Activated CD4-positive, alpha-beta T cell treated with anti-CD3 and anti-CD28 coated beads for 36 hours (primary cell): ENCODE data around the gene ZNF14. TPM values are rescaled to one million over a fixed set of nuclear protein-coding genes. Genes with fewer than 3 reads are reported as not detected.

Source experiments
- ATAC-seq: fragments of 200-7000 bp; cut with Tn5 transposase; one replicate; pipeline ENCODE4 v1.10.0; 2021; ENCODE audit warnings: mild to moderate bottlenecking, moderate library complexity
- CTCF ChIA-PET: fragments of 350-600 bp; sonication (Branson Sonifier 250); formaldehyde crosslinking; loops from one replicate; lab custom pipeline; 2021; ENCODE audit warnings: antibody characterized with exemption; lab: Charles Lee
- POLR2A ChIA-PET: fragments of 350-600 bp; sonication (Branson Sonifier 250); formaldehyde crosslinking; loops from one replicate; lab custom pipeline; 2021; ENCODE audit warnings: antibody characterized with exemption, inconsistent platforms; lab: Charles Lee
- DNase-seq: peaks from one replicate; pipeline ENCODE4 v3.0.0-alpha.2; 2020
- H3K27ac Mint-ChIP-seq: one replicate; pipeline ENCODE4 v1.8.0; 2021; ENCODE audit warnings: mixed read lengths
- H3K27me3 Mint-ChIP-seq: one replicate; pipeline ENCODE4 v1.8.0; 2021; ENCODE audit warnings: mixed read lengths
- H3K36me3 Mint-ChIP-seq: one replicate; pipeline ENCODE4 v1.8.0; 2021; ENCODE audit warnings: low read depth, mixed read lengths
- H3K4me1 Mint-ChIP-seq: one replicate; pipeline ENCODE4 v1.8.0; 2021; ENCODE audit warnings: mixed read lengths
- H3K4me3 Mint-ChIP-seq: one replicate; pipeline ENCODE4 v1.8.0; 2021; ENCODE audit warnings: mild to moderate bottlenecking, moderate library complexity, mixed read lengths
- H3K9me3 Mint-ChIP-seq: one replicate; pipeline ENCODE4 v1.8.0; 2021; ENCODE audit warnings: low read depth, mixed read lengths
- intact Hi-C, 2 experiments: fragments of 100-400 bp; cut with DNase I in 1 of 2; cut with micrococcal nuclease in 1 of 2; formaldehyde crosslinking; loops; one replicate each; pipeline versions ENCODE4 v1.14.2 to v1.15.1; 2022 to 2024; cut with DNase I, micrococcal nuclease
- total RNA-seq, 2 experiments: library from RNA; stranded (reverse); gene quantifications; one replicate each; pipeline ENCODE4 v1.2.3, GENCODE V29; 2021

The ZNF14 gene
- total RNA-seq, 2 experiments from 2014 or later: 9.2 TPM

DNA sequence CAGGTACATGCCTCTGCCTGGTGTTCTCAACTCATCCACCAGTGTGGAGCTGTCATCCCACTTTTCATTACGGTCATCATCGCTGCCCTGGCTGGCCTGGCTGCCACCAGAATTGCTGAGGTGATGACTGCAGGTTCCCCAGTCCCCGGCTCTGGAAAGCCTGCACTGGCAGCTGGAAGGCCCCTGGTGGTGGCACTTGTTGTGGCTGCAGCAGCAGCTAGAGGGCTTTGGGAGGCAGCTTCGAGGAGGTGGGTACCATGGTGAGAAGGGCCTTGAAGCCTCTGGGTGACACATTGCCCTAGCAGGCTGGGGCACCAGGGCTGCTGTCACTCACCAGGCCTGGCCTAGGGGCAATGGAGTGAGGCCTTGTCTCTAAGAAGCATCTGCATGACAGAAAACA, 25.3 kb upstream of the ZNF14 start:
- Mint-ChIP-seq H3K4me3 (no peak overlapping the region), H3K9me3 (no peaks in the 10 kb centered on the region), H3K4me1 (no peaks in the 10 kb centered on the region), H3K27ac (no peak overlapping the region), H3K27me3 (no peaks in the 10 kb centered on the region), H3K36me3 (peaks cover 4% of the 10 kb centered on the region)
- ATAC-seq: no peak
- no peak for DNase-seq
- POLR2A ChIA-PET: no interaction called here
- CTCF ChIA-PET: interaction anchor here (0.8 to 1.0 kb wide), 2 partner anchors 25 to 61 kb away, joined by 3 read pairs; no protein-coding TSS in a partner anchor
- intact Hi-C loops: no loop called here

DNA sequence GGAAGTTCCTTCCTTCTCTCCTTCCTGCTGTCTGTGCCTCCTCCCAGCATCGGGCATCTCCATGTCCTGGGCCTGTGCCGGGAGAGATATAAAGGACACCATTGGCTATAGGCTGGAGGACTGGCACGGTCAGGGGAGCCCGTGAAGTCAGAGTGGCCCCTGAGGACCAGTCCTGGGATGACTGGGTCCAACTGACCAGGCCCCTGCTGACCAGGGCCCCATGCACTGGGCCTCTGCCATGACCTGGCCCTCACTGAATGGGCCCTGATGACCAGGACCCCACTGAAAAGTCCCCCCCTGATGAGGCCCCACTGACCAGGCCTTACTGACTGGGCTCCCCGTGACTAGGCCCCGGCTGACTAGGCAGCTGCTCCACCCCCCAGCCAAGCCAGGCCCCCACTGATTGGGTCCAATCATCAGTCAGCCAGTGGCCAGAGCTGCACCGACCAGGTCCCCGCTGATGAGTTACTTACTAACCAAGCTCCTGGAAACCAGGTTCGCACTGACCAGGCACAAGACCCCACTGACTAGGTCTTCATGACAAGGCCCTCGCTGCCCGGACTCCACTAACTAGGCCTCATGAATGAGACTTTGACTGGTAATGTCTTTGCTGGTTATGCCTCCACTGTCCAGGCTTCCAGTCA, 20.0 kb upstream of the ZNF14 start:
- no peak for ATAC-seq
- no peaks in the 10 kb centered on the region for H3K36me3 Mint-ChIP-seq
- H3K27ac Mint-ChIP-seq: no peak overlapping the region
- POLR2A ChIA-PET: interaction anchor here (0.6 kb wide), 1 partner anchor 14 kb away, joined by 4 read pairs; no protein-coding TSS in a partner anchor
- CTCF ChIA-PET: no interaction called here
- no peak overlapping the region for H3K4me3 Mint-ChIP-seq
- no peak for DNase-seq
- no peaks in the 10 kb centered on the region for H3K9me3 Mint-ChIP-seq
- H3K27me3 Mint-ChIP-seq: no peaks in the 10 kb centered on the region
- intact Hi-C loops: no loop called here
- no peaks in the 10 kb centered on the region for H3K4me1 Mint-ChIP-seq

DNA sequence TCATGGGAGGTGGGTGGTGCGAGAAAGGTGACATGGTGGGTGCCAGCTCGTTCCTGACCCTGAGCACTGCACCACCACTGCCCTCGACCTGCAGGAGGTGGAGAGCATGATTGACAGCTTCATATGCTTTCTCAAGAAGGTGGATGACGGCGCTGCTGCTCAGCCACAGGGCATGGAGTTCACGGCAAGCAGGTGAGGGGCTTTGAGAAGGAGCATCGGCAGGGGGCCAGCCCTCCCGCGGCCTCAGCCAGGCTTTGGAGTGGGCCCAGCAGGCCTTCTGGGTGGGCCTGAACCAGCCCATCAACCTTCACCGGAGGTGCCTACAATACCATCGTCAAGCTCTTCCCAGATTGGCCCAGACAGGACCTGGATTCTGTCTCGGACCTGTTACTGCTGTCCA, 18.9 kb upstream of the ZNF14 start:
- H3K9me3 Mint-ChIP-seq: no peaks in the 10 kb centered on the region
- H3K4me3 Mint-ChIP-seq: no peak overlapping the region
- CTCF ChIA-PET: interaction anchor here (0.6 kb wide), 1 partner anchor 212 kb away, joined by 3 read pairs; no protein-coding TSS in a partner anchor
- DNase-seq (no peak), ATAC-seq (no peak)
- intact Hi-C loops: no loop called here
- no peak overlapping the region for H3K27ac Mint-ChIP-seq
- no peaks in the 10 kb centered on the region for H3K36me3 Mint-ChIP-seq
- H3K4me1 Mint-ChIP-seq: no peaks in the 10 kb centered on the region
- no peaks in the 10 kb centered on the region for H3K27me3 Mint-ChIP-seq
- POLR2A ChIA-PET: interaction anchor here (0.6 kb wide), 1 partner anchor 15 kb away, joined by 4 read pairs; no protein-coding TSS in a partner anchor

DNA sequence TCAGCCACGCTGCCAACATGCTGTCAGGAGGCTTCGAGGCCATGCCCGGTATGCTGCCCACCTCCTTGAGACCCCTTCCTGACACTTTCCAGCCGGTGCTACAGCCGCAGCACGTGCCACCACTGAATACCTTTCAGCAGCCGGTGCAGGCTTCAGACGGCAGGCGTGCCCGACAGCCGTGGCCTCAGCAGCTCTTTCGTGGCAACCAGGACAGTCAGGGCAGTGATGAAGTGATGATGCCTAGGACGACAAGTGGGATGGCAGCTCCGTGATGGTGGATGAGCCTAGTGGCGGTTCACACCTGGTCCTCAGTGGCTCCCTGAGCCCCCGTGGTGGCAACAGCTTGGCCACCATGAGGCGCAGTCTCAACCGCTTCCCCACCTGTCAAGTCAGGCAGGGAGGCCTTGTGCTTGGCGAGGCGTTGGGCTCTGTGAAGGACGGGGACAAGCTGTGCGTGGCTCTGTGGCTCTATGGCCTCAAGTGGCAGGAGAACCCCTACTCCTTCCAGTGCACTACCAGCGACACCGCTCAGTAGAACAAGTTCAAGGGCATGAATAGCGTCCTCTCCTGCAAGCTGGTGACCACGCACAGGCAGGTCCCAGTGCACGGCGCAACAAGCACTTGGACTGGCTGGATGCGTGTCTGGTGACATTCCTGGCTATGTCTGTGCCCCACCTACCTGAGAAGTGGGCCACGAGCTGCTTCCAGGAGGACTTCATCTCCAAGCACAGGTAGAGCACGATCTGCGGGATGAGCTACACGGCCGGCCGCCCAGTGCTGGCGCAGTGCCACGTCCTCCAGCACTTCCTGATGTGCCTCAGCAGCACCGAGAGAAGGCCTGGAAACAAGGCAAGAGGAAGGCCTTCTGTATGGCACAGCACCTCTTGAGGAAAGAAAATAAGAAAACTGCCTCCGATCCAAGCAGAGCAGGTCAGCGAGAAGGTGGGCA, 18.2 kb upstream of the ZNF14 start:
- intact Hi-C loops: no loop called here
- H3K4me3 Mint-ChIP-seq: no peak overlapping the region
- DNase-seq (no peak), ATAC-seq (no peak)
- ChIA-PET CTCF (no interaction called here), POLR2A (no interaction called here)
- no peaks in the 10 kb centered on the region for H3K4me1 Mint-ChIP-seq
- H3K27me3 Mint-ChIP-seq: no peaks in the 10 kb centered on the region
- H3K36me3 Mint-ChIP-seq: no peaks in the 10 kb centered on the region
- H3K9me3 Mint-ChIP-seq: no peaks in the 10 kb centered on the region
- no peak overlapping the region for H3K27ac Mint-ChIP-seq

DNA sequence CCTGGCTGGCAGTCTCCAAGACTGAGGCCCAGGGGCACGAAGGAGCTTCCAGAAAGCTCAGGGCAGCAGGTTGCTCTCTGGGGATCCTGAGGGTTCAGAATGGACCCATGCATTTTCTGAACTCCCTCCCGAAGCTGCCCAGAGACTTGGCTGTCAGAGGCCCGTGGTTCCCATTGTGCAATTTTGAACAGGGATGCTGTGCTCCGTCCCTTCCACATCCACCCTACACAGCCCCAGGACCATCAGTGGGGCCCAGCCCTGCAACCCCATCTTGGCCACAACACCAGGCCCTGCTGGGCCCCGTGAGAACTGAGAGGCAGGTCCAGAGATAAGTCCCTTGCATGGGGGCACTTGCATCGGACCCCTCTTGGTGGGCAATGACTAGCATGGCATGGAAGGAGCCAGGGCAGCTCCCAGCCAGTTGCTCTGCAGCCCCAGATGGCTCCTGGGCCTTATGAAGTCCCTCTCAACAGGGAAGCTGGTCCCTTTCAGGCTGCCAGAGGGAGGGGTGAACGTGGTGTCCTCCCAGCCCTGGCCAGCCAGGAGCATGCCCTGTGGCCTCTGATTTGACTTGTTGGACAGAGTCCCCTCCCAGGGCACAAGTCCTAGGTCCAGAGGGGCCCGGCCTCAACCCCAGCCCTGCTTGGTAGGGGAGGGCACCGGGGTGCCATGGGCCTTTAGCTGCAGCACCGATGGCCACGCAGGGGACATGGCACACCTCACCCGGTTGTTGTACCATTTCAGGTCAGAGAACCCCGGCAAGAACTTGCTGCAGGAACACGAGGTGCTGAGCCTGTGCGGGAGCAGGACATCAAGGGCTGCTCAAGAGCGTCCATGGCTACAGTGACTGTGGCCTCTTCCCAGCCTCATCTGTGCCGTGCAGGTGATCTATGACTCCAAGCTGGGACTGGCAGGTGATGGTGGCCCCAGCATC, 17.3 kb upstream of the ZNF14 start:
- Mint-ChIP-seq H3K36me3 (no peaks in the 10 kb centered on the region), H3K4me1 (no peaks in the 10 kb centered on the region)
- CTCF ChIA-PET: no interaction called here

DNA sequence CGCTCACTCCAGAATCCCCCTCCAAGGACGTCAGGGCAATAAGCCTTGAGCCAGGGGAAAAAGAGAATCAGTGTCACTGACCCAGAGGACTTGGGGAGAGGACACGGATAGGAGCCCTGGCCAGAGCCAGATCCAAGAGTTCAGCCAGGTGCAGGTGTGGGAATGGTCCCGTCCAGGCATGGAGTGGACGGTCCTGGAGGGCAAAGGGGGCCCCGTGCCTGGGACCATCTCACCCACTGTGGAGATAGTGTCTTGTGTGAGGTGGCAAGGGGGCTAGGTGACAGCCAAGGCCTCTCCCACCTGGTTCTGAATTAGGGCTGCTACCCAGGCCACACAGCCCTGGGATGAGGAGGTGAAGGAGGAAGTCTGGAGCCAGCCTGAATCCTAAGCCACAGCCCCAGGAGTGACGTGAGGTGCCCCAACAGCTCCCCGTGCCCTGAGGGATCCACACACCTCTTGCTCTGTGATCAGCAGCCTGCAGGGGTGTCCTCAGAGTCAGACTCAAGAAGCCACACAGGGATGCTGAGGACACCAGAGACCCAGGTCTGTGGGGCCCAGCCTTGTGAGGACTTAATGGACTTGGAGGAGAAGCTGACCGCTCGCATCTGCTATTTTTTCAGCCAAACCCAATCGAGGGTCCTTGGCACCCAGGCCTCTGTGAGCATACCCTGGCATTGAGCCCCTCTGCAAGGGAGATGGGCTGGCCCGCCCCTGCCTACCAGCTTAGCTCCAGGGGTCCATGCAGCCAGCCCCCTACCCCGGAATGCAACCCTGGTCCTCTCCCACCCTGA, 16.4 kb upstream of the ZNF14 start:
- Mint-ChIP-seq H3K27me3 (no peaks in the 10 kb centered on the region), H3K4me1 (no peaks in the 10 kb centered on the region), H3K36me3 (no peaks in the 10 kb centered on the region), H3K4me3 (no peak overlapping the region), H3K27ac (no peak overlapping the region), H3K9me3 (no peaks in the 10 kb centered on the region)
- ChIA-PET POLR2A (no interaction called here), CTCF (no interaction called here)
- DNase-seq (no peak), ATAC-seq (no peak)
- intact Hi-C loops: no loop called here

More for the DNA sequence above, 17.3 kb upstream of the ZNF14 start:
- Mint-ChIP-seq H3K4me3 (no peak overlapping the region), H3K27me3 (no peaks in the 10 kb centered on the region), H3K27ac (no peak overlapping the region), H3K9me3 (no peaks in the 10 kb centered on the region)
- POLR2A ChIA-PET: no interaction called here
- ATAC-seq (no peak), DNase-seq (no peak)
- intact Hi-C loops: no loop called here

DNA sequence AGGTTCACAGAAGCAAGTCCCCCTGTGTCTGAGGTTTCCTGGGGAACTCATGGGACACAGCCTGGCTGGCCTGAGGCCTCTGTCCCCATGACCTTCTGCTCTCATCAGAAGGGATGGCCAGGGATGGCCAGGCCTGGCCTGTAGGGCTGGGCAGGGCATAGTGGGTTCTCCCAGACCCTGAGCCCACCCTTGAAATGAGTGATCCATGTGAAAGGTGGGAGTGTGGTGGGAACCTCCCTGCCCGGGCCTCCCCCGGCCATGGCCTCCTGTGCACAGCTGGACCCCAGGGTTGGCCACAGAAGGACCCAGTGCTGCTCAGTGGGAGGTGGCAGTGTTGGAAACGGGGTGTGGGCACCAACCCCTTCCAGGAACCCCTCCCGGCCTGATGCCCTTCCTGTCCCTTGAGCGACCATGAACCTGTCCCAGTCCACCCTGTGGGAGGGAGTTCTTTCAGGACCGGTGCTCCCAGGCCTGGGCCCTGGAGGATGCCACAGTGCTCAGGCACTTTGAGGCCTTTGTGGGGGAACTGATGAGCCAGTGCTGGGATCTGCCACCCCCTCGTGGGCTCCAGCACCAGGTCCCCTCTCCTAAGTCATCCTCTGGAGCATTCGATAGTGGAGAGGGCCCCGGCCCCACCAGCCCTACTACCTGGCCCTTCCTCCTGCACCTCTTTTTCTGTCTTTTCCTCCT, 15.5 kb upstream of the ZNF14 start:
- CTCF ChIA-PET: no interaction called here
- Mint-ChIP-seq H3K4me3 (no peak overlapping the region), H3K36me3 (no peaks in the 10 kb centered on the region), H3K27ac (no peak overlapping the region), H3K9me3 (no peaks in the 10 kb centered on the region), H3K4me1 (no peaks in the 10 kb centered on the region), H3K27me3 (no peaks in the 10 kb centered on the region)
- POLR2A ChIA-PET: no interaction called here
- DNase-seq: no peak
- ATAC-seq: no peak
- intact Hi-C loops: no loop called here

DNA sequence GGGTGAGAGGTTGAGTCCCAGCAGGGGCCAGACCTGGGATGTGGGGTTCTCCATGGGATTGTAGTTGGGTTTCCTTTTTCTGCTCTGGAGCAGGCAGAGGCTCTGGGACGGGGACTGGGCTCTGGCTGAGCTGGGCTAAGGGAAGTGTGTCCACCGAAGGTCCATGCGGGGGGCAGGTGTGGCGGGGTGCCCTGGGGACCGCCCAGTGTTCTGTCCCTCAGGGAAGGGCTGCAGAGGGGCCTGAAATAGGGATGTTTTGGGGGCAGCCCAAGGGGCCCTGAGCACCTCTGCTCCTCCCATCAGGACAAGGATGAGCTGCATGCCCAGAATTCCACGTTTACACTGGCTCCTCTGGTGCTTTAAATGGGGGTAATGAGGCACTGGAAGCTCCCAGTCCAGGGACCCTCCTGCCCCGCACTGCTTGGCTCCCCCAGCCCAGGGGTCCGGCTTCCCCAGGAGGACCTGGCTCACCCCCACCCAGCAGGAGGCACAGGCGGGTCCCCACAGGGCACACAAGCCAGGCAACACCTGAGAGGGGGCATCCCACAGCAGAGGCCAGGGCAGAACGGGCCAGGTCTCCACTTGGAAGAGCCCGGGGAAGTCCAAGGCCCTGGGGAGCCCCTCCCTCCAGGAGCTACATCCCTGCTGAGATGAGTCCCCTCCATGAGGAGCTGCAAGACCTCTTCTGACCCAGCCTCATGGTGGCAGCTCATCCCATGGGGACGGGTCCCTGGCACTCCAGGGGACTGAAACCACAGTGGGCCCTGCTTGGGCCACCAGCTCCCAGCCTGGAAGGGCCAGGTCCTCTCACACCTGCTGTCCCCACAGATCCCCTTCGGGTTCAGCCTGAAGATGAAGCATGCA, 14.7 kb upstream of the ZNF14 start:
- Mint-ChIP-seq H3K4me1 (no peaks in the 10 kb centered on the region), H3K27me3 (no peaks in the 10 kb centered on the region), H3K4me3 (no peak overlapping the region), H3K27ac (no peak overlapping the region), H3K9me3 (no peaks in the 10 kb centered on the region), H3K36me3 (no peaks in the 10 kb centered on the region)
- intact Hi-C loops: no loop called here
- DNase-seq (no peak), ATAC-seq (no peak)
- ChIA-PET CTCF (no interaction called here), POLR2A (no interaction called here)

DNA sequence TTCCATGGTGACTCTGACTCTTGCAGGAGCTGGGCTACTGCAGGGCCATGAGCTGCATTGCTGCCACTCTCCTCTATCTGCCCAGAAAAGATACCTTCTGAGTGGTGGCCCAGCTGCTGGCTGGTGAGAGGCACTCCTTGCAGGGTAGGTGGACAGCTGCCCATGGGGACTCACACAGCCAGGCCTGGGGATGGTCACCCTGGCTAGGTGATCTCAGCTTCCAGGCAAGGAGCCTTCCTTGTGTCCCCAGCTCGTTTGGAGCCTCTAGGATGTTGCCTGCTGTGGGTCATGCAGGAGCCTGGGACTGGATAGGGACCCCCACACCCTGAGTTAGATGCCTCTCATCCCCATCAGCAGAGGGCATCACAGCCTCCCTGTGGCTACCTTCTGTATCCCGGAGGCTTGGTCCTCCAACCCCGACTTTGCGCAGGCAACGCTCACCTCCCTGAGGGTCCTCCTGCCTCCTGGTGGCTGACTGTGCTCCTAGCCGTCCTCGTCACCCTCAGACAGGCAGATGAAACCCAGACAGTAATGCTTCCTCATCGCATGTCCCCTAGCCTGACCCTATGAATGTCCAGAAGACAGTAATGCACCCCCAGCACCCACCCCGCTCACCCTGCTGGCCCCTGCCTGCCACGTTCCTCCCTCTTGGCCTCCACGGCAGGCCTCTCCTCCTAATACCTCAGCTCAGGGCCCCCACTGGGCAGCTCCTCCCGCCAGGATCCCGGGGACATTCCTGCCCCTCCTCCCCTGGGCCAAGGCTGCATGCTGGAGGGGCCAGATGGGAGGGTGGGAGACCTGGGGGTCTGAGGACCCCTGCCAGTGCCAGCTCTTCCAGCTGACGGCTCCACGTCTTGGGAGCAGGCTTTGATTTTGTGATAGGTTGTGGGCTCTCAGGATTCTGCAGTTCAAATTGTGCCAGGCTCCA, 13.6 kb upstream of the ZNF14 start:
- Mint-ChIP-seq H3K36me3 (no peaks in the 10 kb centered on the region), H3K9me3 (no peaks in the 10 kb centered on the region), H3K27ac (no peak overlapping the region), H3K4me1 (no peaks in the 10 kb centered on the region), H3K27me3 (no peaks in the 10 kb centered on the region), H3K4me3 (no peak overlapping the region)
- ChIA-PET CTCF (interaction anchor here (1.0 kb wide), 1 partner anchor 194 kb away, joined by 5 read pairs; no protein-coding TSS in a partner anchor), POLR2A (interaction anchor here (0.5 kb wide), 1 partner anchor 68 kb away, joined by 5 read pairs; no protein-coding TSS in a partner anchor)
- intact Hi-C loops: no loop called here
- no peak for DNase-seq
- ATAC-seq: peak; percentile 22
